A673 (cell line): Measurements from ENCODE around the gene CEACAM5. TPM values are rescaled to one million over a fixed set of nuclear protein-coding genes. Genes with fewer than 3 reads are reported as not detected.

Experiments used
- Bru-seq: library from RNA; stranded (reverse); fragments of 400-500 nt; gene quantifications from one replicate; lab custom pipeline; 2021; lab: Mats Ljungman, UMichigan
- BruChase-seq, 2 experiments: library from RNA; stranded (reverse); fragments of 400-500 nt; gene quantifications; one replicate each; lab custom pipeline; 2021; lab: Mats Ljungman, UMichigan
- BruUV-seq: library from RNA; stranded (reverse); fragments of 400-500 nt; replicated peaks from 2 replicates; lab custom pipeline; 2021; lab: Mats Ljungman, UMichigan
- CTCF ChIA-PET: fragments of 300-600 bp; sonication (Branson Sonifier 250); formaldehyde crosslinking; loops from one replicate; lab custom pipeline; 2022; ENCODE audit warnings: antibody characterized with exemption; lab: Charles Lee
- POLR2A ChIA-PET: fragments of 300-600 bp; sonication (Branson Sonifier 250); formaldehyde crosslinking; loops from one replicate; lab custom pipeline; 2022; ENCODE audit warnings: antibody characterized with exemption; ENCODE audit not compliant: low non-redundant PET; lab: Charles Lee
- DNase-seq: peaks from one replicate; pipeline ENCODE4 v3.0.0-alpha.2; 2015; ENCODE audit warnings: low spot score
- H3K27ac ChIP-seq: fragments of 200-600 bp; sonication (generic); 2 replicates; pipeline ENCODE4 v1.5.1; 2016; ENCODE audit warnings: mixed run types, low read depth, mild to moderate bottlenecking, mixed read lengths, antibody characterized with exemption, low read length; ENCODE audit not compliant: poor library complexity, severe bottlenecking
- H3K27me3 ChIP-seq: fragments of 200-600 bp; sonication (generic); replicated peaks from 2 replicates; pipeline ENCODE4 v1.6.1; 2017; ENCODE audit warnings: mixed run types, low read depth, mild to moderate bottlenecking, mixed read lengths, antibody characterized with exemption, low read length; ENCODE audit not compliant: insufficient read depth, poor library complexity
- H3K36me3 ChIP-seq: fragments of 200-600 bp; sonication (generic); 2 replicates; pipeline ENCODE4 v1.6.1; 2016; ENCODE audit warnings: mixed run types, mild to moderate bottlenecking, mixed read lengths, antibody characterized with exemption, low read length; ENCODE audit not compliant: insufficient read depth, poor library complexity, severe bottlenecking
- H3K4me1 ChIP-seq: fragments of 200-600 bp; sonication (generic); 2 replicates; pipeline ENCODE4 v1.6.1; 2017; ENCODE audit warnings: mixed run types, mild to moderate bottlenecking, mixed read lengths, antibody characterized with exemption, low read length; ENCODE audit not compliant: insufficient read depth, poor library complexity, severe bottlenecking
- H3K4me3 ChIP-seq: fragments of 200-600 bp; sonication (generic); 2 replicates; pipeline ENCODE4 v1.5.1; 2016; ENCODE audit warnings: low read depth, mixed run types, mild to moderate bottlenecking, mixed read lengths, low read length; ENCODE audit not compliant: poor library complexity, severe bottlenecking
- H3K9me3 ChIP-seq: fragments of 200-600 bp; sonication (generic); 2 replicates; pipeline ENCODE4 v1.6.1; 2016; ENCODE audit warnings: mixed run types, low read depth, mild to moderate bottlenecking, mixed read lengths, antibody characterized with exemption, low read length; ENCODE audit not compliant: poor library complexity, severe bottlenecking
- EZH2 ChIP-seq: fragments of 200-600 bp; sonication (generic); IDR thresholded peaks from 2 replicates; pipeline ENCODE4 v1.6.1; 2017; ENCODE audit warnings: borderline replicate concordance, low read depth, mild to moderate bottlenecking, mixed read lengths, antibody characterized with exemption, low read length; ENCODE audit not compliant: poor library complexity, severe bottlenecking
- intact Hi-C: fragments of 100-400 bp; cut with micrococcal nuclease; formaldehyde crosslinking; loops from one replicate; pipeline ENCODE4 v1.10.0; 2022; ENCODE audit not compliant: unreplicated experiment
- long read RNA-seq: library from polyadenylated mRNA; stranded (forward); transcript quantifications from one replicate; pipeline ENCODE4 v2.0.0, GENCODE V29; 2022
- total RNA-seq: library from RNA; stranded (reverse); gene quantifications from 2 replicates; pipeline ENCODE4 v1.2.3, GENCODE V29; 2021
- TF ChIP-seq, protein P1 (sequence below): fragments of 300-800, 200-600 bp; sonication (generic); conservative IDR thresholded peaks from 2 replicates; pipeline ENCODE4 v1.5.1; 2017; ENCODE audit warnings: low read depth, mild to moderate bottlenecking, antibody characterized with exemption, low read length, moderate library complexity, mixed read lengths

CEACAM5 gene
- total RNA-seq (0.54 and 0.90 TPM in 2 replicates), Bru-seq, nascent RNA (percentile 16 among the genes with signal in this experiment), BruChase-seq, experiment 1, labeled RNA remaining after a 2-hour chase (percentile 41 among the genes with signal in this experiment), BruChase-seq, experiment 2, labeled RNA remaining after a 6-hour chase (percentile 32 among the genes with signal in this experiment)
- long read RNA-seq: 0 reads

DNA sequence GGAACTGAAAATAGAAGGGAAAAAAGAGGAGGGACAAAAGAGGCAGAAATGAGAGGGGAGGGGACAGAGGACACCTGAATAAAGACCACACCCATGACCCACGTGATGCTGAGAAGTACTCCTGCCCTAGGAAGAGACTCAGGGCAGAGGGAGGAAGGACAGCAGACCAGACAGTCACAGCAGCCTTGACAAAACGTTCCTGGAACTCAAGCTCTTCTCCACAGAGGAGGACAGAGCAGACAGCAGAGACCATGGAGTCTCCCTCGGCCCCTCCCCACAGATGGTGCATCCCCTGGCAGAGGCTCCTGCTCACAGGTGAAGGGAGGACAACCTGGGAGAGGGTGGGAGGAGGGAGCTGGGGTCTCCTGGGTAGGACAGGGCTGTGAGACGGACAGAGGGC is at the start of gene CEACAM5:
Gene CEACAM5, plus strand, starts transcription at position 146 of the 400 bp plus-strand sequence. Its CDS starts 106 bp downstream, at position 252.
- no TSS peak for BruUV-seq
- Histone ChIP-seq H3K9me3 (no peaks in the 10 kb centered on the region), H3K4me3 (no peak within 1 kb of the TSS), H3K27me3 (no peaks in the 10 kb centered on the region), H3K27ac (no peak within 1 kb of the TSS), H3K36me3 (no peaks in the 10 kb centered on the region), H3K4me1 (peaks cover 11% of the 10 kb centered on the region)
- no peak for DNase-seq
- ChIA-PET CTCF (no interaction called here), POLR2A (no interaction called here)
- intact Hi-C loops: no loop called here
- TF ChIP-seq, protein P1, sequence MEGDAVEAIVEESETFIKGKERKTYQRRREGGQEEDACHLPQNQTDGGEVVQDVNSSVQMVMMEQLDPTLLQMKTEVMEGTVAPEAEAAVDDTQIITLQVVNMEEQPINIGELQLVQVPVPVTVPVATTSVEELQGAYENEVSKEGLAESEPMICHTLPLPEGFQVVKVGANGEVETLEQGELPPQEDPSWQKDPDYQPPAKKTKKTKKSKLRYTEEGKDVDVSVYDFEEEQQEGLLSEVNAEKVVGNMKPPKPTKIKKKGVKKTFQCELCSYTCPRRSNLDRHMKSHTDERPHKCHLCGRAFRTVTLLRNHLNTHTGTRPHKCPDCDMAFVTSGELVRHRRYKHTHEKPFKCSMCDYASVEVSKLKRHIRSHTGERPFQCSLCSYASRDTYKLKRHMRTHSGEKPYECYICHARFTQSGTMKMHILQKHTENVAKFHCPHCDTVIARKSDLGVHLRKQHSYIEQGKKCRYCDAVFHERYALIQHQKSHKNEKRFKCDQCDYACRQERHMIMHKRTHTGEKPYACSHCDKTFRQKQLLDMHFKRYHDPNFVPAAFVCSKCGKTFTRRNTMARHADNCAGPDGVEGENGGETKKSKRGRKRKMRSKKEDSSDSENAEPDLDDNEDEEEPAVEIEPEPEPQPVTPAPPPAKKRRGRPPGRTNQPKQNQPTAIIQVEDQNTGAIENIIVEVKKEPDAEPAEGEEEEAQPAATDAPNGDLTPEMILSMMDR: no peak
- no peak for TF ChIP-seq EZH2

DNA sequence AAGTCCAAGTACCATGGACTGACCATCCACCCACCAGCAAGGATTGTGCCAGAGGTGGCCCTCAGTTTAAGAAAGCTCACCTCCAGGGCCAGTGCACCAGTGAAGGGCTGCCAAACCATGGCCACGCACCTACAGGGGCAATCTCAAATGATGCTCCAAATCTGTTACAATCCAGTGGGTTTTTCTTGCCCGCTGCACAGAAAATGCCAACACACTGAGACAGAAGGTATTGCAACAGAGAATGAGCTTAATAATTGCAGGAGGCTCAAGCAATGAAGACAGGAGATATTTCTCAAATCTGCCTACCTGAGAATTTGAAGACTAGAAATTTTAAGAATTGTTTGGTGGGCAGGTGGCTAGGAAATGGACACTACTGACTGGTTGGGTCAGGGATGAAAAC is 42.4 kb upstream of the CEACAM5 start:
- DNase-seq: no peak
- BruUV-seq: no TSS peak
- TF ChIP-seq EZH2: no peak
- TF ChIP-seq, protein P1: no peak
- H3K36me3 ChIP-seq: no peaks in the 10 kb centered on the region
- H3K4me1 ChIP-seq: no peaks in the 10 kb centered on the region
- no peak overlapping the region for H3K27ac ChIP-seq
- peaks cover 15% of the 10 kb centered on the region for H3K27me3 ChIP-seq
- no peak overlapping the region for H3K4me3 ChIP-seq
- CTCF ChIA-PET: no interaction called here
- intact Hi-C loops: no loop called here
- H3K9me3 ChIP-seq: peaks cover 13% of the 10 kb centered on the region
- POLR2A ChIA-PET: no interaction called here

DNA sequence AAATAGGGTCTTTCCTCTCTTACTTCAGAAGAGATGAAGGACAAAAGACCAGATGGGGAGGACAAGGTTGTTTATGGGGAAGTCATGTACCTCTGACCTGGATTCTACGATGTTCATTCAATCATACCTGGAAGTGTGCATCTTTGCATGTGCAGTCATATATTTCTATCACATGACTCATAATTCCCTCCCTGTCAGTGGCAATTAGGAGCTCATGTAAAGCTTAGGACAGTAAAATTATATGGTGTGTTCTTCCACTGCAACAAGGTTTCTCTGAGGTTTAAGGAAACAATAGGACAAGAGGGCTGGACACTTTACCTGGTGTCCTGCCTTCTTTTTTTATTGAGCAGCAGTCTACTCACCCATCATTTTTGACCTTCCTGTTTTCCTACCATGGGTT is 40.1 kb upstream of the CEACAM5 start:
- POLR2A ChIA-PET: no interaction called here
- H3K4me3 ChIP-seq: no peak overlapping the region
- no TSS peak for BruUV-seq
- no peak overlapping the region for H3K27ac ChIP-seq
- no peaks in the 10 kb centered on the region for H3K4me1 ChIP-seq
- intact Hi-C loops: no loop called here
- no peak for DNase-seq
- H3K36me3 ChIP-seq: no peaks in the 10 kb centered on the region
- H3K27me3 ChIP-seq: peaks cover 25% of the 10 kb centered on the region
- H3K9me3 ChIP-seq: peaks cover 13% of the 10 kb centered on the region
- TF ChIP-seq, protein P1: no peak
- no peak for TF ChIP-seq EZH2
- CTCF ChIA-PET: interaction anchor here (0.6 kb wide), 1 partner anchor 464 kb away, joined by 10 read pairs; no protein-coding TSS in a partner anchor
